Right cardiac atrium (tissue), 5 donors: ENCODE results near the gene LCE1A. TPM values are rescaled to one million over a fixed set of nuclear protein-coding genes. Genes with fewer than 3 reads are reported as not detected.
A peak's percentile ranks its signal among the peaks of the same experiment; 100 is the strongest.

Source experiments
- ATAC-seq, 2 donors: fragments of 200-7000 bp; cut with Tn5 transposase; one replicate each; pipeline versions ENCODE4 v1.8.0 to v1.9.1; 2020; ENCODE audit warnings: moderate library complexity in 2 of 2, mild to moderate bottlenecking in 1 of 2
- DNase-seq, 3 donors: peaks; one replicate each; pipeline ENCODE4 v3.0.0-alpha.2; 2020
- H3K27ac ChIP-seq: one replicate; pipeline ENCODE4 v1.5.1; 2013; ENCODE audit warnings: mild to moderate bottlenecking, low read length, control low read depth, moderate library complexity
- H3K27me3 ChIP-seq: one replicate; pipeline ENCODE4 v1.6.1; 2013; ENCODE audit not compliant: control insufficient read depth, insufficient read depth
- H3K4me1 ChIP-seq: one replicate; pipeline ENCODE4 v1.6.1; 2013; ENCODE audit warnings: low read length; ENCODE audit not compliant: control insufficient read depth, insufficient read depth
- H3K4me3 ChIP-seq: one replicate; pipeline ENCODE4 v1.5.1; 2013; ENCODE audit warnings: low read length, control low read depth
- H3K9me3 ChIP-seq: one replicate; pipeline ENCODE4 v1.6.1; 2013; ENCODE audit warnings: low read length; ENCODE audit not compliant: control insufficient read depth
- WGBS: extraction: QIAGEN DNeasy Blood & Tissue Kit; methylation state at CpG from one replicate; pipeline ENCODE4 v1.1.7; 2013; 5-methylcytosine and 5-hydroxymethylcytosine counted together
- intact Hi-C, 4 donors: fragments of 100-400 bp; cut with DNase I; formaldehyde crosslinking; loops; one replicate each; pipeline versions ENCODE4 v1.11.0 to v1.14.0; 2022 to 2023
- long read RNA-seq, 4 donors: library from polyadenylated mRNA; unstranded; transcript quantifications; one replicate each; pipeline ENCODE4 v2.0.0, GENCODE V29; 2020 to 2021
- polyA plus RNA-seq: library from polyadenylated mRNA; stranded (reverse); fragments of 200-250 nt; gene quantifications from one replicate; pipeline ENCODE4 v1.2.3, GENCODE V29; 2013
- total RNA-seq, 4 donors: library from RNA; stranded (reverse); fragmentation: NEBNext Ultra II Directional; extraction: Animal tissue kit (Norgen Biotek cat#: 25700); gene quantifications; one replicate each; pipeline ENCODE4 v1.2.1, GENCODE V29; 2021
- donor health status: healthy with polysubstance abuse.
- donor health status: DM: no; HTN: yes; CAD: no.
- donor health status: DM: no; HTN: no; CAD: no.
- donor health status: DM: no; HTN: yes; CAD: no; lungs with severe emphysema.
- donor health status: DM: yes; HTN: yes; CAD: no.

Gene LCE1A, protein sequence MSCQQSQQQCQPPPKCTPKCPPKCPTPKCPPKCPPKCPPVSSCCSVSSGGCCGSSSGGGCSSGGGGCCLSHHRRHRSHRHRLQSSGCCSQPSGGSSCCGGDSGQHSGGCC
- not detected for total RNA-seq
- polyA plus RNA-seq: not detected
- long read RNA-seq, donor 1: 0 reads
- long read RNA-seq, donor 2: 0 reads
- long read RNA-seq, donor 3: 0 reads
- long read RNA-seq, donor 4: 0 reads

- H3K27me3 ChIP-seq: peaks cover 2% of the 10 kb centered on the region
- no peak for DNase-seq
- H3K27ac ChIP-seq: no peak within 1 kb of the TSS
- H3K4me3 ChIP-seq: no peak within 1 kb of the TSS
- H3K9me3 ChIP-seq: no peaks in the 10 kb centered on the region
- 70% methylated on average over 2 of the region's 2 CpGs for WGBS
- no peaks in the 10 kb centered on the region for H3K4me1 ChIP-seq
- no peak for ATAC-seq
- intact Hi-C loops: no loop called here
Observed at GRCh38 chr1:152827173-152827572, at the start of gene LCE1A. Gene LCE1A, plus strand, starts transcription at chr1:152827473. Its CDS starts 0 bp downstream, at chr1:152827473.

DNA sequence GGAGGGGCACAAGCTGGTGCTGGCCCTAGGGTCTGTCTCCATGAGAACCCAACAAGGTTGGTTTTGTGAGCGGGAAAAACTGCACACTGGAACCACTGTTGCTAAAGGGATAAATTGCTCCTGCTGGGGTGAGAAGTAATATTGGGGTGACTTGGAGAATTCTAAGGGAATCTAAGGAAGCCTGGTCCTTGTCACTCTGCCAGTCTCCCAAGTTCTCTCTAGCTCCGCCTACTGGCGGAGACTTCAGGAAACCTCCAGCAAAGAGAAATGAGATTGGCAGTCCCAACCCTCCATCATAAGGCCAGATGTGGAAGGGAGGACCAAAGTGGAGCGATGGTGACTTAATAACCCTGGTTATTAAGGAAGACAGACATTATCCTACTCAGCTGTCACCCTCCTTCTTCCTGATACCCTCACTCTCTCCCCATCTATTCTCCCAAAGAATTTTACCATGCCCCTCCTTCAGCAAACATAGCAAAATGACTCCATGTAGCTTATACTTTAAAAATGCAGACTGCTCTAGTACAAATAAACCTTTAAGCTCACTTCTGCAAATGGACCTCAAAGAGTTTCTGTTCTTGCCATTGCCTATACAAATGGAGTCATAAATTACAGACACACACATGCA lies 49.6 kb upstream of the LCE1A start:
- no peak overlapping the region for H3K4me3 ChIP-seq
- peak in 1 of 3 donors; percentile 11 for DNase-seq
- H3K9me3 ChIP-seq: no peaks in the 10 kb centered on the region
- WGBS: 52% methylated on average over 4 of the region's 4 CpGs
- no peak for ATAC-seq
- intact Hi-C loops: no loop called here
- H3K4me1 ChIP-seq: no peaks in the 10 kb centered on the region
- H3K27ac ChIP-seq: no peak overlapping the region
- H3K27me3 ChIP-seq: no peaks in the 10 kb centered on the region

GRCh38 chr1:152783095-152783494 lies 44.2 kb upstream of the LCE1A start:
- ATAC-seq (no peak), DNase-seq (no peak)
- no peaks in the 10 kb centered on the region for H3K9me3 ChIP-seq
- no peak overlapping the region for H3K27ac ChIP-seq
- H3K4me3 ChIP-seq: no peak overlapping the region
- no peaks in the 10 kb centered on the region for H3K4me1 ChIP-seq
- 50% methylated on average over 2 of the region's 2 CpGs for whole genome bisulfite sequencing
- H3K27me3 ChIP-seq: no peaks in the 10 kb centered on the region
- intact Hi-C loops: no loop called here

DNA sequence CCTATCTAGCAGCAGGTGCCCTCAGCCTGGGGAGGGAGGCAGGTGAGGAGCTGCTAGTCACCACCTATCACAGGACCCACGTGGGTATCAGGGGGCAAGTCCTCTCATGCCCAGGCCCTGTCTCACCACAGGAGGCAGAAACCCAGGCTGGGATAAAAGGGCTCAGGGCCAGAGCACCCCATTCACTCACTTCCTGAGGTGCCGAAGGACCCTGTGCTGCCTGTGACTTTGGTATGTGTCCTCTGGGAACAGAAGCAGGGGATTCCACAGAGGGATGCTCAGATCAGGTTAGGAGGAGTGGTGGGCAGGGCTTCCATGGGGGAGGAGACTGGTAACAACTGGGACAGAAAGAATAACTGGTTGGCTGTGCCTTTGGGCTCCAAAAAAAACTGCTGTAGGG lies 41.2 kb upstream of the LCE1A start, which contains the start of gene LCE1E:
LCE1E (plus strand) TSS at position 181 of the 400 bp plus-strand sequence. CDS start 1,043 bp downstream, outside the sequence.
- no peaks in the 10 kb centered on the region for H3K27me3 ChIP-seq
- H3K27ac ChIP-seq: no peak within 1 kb of the TSS
- H3K9me3 ChIP-seq: no peaks in the 10 kb centered on the region
- intact Hi-C loops: no loop called here
- DNase-seq (no peak), ATAC-seq (no peak)
- H3K4me1 ChIP-seq: no peaks in the 10 kb centered on the region
- H3K4me3 ChIP-seq: no peak within 1 kb of the TSS
- WGBS: 26% methylated on average over 2 of the region's 2 CpGs

- H3K27ac ChIP-seq: no peak overlapping the region
- H3K27me3 ChIP-seq: no peaks in the 10 kb centered on the region
- DNase-seq: no peak
- no peak for ATAC-seq
- H3K4me1 ChIP-seq: no peaks in the 10 kb centered on the region
- H3K4me3 ChIP-seq: no peak overlapping the region
- intact Hi-C loops: no loop called here
- WGBS: 60% methylated on average over 4 of the region's 4 CpGs
- no peaks in the 10 kb centered on the region for H3K9me3 ChIP-seq
Observed at GRCh38 chr1:152795686-152796085, 31.6 kb upstream of the LCE1A start.

DNA sequence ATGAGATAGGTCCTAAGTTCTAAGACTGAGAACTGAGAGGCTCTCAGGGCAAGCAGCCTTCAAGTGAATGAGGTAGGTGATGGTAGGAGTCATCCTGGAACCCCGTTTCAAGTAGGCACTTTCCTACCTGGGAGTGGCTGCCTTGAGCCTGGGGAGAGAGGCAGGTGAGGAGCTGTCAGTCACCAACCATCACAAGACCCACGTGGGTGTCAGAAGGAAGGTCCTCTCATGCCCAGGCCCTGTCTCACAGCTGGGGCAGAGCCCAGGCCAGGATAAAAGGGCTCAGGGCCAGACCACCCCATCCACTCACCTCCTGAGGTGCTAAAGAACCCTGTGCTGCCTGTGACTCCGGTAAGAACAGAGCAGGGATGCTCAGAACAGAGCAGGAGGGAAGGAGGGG lies 30.9 kb upstream of the LCE1A start, which contains the start of gene LCE1D:
LCE1D (plus strand) TSS at position 301 of the 400 bp plus-strand sequence. CDS start 1,074 bp downstream, outside the sequence.
- Histone ChIP-seq H3K4me3 (no peak within 1 kb of the TSS), H3K27me3 (no peaks in the 10 kb centered on the region), H3K9me3 (no peaks in the 10 kb centered on the region), H3K27ac (no peak within 1 kb of the TSS), H3K4me1 (no peaks in the 10 kb centered on the region)
- ATAC-seq (no peak), DNase-seq (no peak)
- intact Hi-C loops: no loop called here
- 46% methylated on average over 3 of the region's 3 CpGs for WGBS

DNA sequence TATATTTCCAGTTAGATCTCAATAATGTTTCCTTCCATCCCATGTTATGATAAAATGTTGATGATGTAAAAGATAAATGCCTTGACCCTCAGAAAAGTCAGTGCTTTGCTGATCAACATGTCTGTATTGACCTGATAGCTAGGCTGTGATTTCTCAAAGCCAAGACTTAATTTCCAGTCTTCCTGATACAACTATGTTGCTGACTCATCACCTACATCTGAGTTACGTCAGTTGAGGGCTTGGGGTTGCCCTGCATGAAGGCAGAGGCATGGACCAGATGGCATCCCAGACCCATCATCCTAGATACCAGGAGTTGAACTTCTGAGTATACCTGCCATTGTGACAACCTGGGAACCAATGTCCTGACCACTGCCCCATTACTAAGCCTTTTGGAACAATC lies 25.9 kb upstream of the LCE1A start:
- no peak for ATAC-seq
- no peak for DNase-seq
- 52% methylated on average over 1 of the region's 1 CpG for WGBS
- Histone ChIP-seq H3K27me3 (no peaks in the 10 kb centered on the region), H3K4me1 (no peaks in the 10 kb centered on the region), H3K27ac (no peak overlapping the region), H3K4me3 (no peak overlapping the region), H3K9me3 (no peaks in the 10 kb centered on the region)
- intact Hi-C loops: no loop called here

GRCh38 chr1:152806576-152806975 lies 20.7 kb upstream of the LCE1A start, which contains the start of gene LCE1C:
Gene LCE1C, minus strand, starts transcription at chr1:152806651. Its CDS starts 1,173 bp downstream, at chr1:152805478.
- no peaks in the 10 kb centered on the region for H3K4me1 ChIP-seq
- DNase-seq: no peak
- no peak for ATAC-seq

DNA sequence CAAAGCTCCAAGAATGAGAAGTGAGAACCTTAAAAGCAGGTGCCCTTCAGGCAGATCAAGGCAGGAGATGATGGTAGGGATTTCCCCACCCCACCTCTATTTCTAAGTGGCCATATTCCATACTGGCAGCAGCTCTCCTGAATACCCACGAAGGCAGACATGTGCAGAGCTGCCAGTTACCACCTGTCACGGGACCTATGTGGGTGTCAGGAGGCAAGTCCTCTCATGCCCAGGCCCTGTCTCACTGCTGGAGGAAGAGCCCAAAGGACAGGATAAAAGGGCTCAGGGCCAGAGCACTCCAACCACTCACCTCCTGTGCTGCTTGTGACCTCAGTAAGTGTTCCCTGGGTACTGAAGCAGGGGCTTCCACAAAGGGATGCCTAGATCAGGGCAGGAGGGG lies 16.2 kb upstream of the LCE1A start:
- no peak for DNase-seq
- Histone ChIP-seq H3K4me3 (no peak overlapping the region), H3K27me3 (no peaks in the 10 kb centered on the region), H3K4me1 (no peaks in the 10 kb centered on the region), H3K27ac (no peak overlapping the region), H3K9me3 (no peaks in the 10 kb centered on the region)
- ATAC-seq: no peak
- 68% methylated on average over 2 of the region's 2 CpGs for WGBS
- intact Hi-C loops: no loop called here

More at GRCh38 chr1:152806576-152806975, 20.7 kb upstream of the LCE1A start, which contains the start of gene LCE1C:
- Histone ChIP-seq H3K27me3 (no peaks in the 10 kb centered on the region), H3K27ac (no peak within 1 kb of the TSS), H3K4me3 (no peak within 1 kb of the TSS), H3K9me3 (no peaks in the 10 kb centered on the region)
- WGBS: 57% methylated on average over 3 of the region's 3 CpGs
- intact Hi-C loops: no loop called here

GRCh38 chr1:152811671-152812070 lies 15.6 kb upstream of the LCE1A start, which contains the start of gene LCE1B:
Gene LCE1B, plus strand, starts transcription at chr1:152811971. Its CDS starts 476 bp downstream, at chr1:152812447.
- intact Hi-C loops: no loop called here
- Histone ChIP-seq H3K9me3 (no peaks in the 10 kb centered on the region), H3K4me1 (no peaks in the 10 kb centered on the region), H3K4me3 (no peak within 1 kb of the TSS), H3K27me3 (no peaks in the 10 kb centered on the region), H3K27ac (no peak within 1 kb of the TSS)
- DNase-seq (no peak), ATAC-seq (no peak)
- WGBS: 88% methylated on average over 2 of the region's 2 CpGs

DNA sequence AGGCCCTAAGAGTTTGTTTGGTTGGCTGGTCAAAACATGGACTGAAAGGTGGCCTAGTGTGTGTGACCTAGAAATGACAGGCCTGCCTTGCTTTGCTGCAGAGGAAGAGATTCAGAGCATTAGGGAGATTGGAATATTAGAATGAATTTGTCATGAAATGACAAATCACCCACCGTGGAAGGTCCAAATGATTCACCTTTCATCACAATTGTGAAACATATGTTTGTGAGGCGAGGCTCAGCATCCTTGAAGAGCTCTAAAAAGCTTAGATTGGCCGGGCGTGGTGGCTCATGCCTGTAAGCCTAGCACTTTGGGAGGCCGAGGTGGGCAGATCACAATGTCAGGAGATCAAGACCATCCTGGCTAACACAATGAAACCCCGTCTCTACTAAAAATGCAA lies 10.0 kb upstream of the LCE1A start:
- H3K4me3 ChIP-seq: no peak overlapping the region
- DNase-seq (no peak), ATAC-seq (no peak)
- no peak overlapping the region for H3K27ac ChIP-seq
- 81% methylated on average over 6 of the region's 6 CpGs for WGBS
- no peaks in the 10 kb centered on the region for H3K9me3 ChIP-seq
- no peaks in the 10 kb centered on the region for H3K27me3 ChIP-seq
- intact Hi-C loops: no loop called here
- H3K4me1 ChIP-seq: no peaks in the 10 kb centered on the region
